A549 (cell line): ENCODE measurements around the gene LYPD3. TPM values are rescaled to one million over a fixed set of nuclear protein-coding genes. Genes with fewer than 3 reads are reported as not detected.

ENCODE experiments used
- ATAC-seq, 2 experiments: fragments of 200-7000 bp in 1 of 2; fragments of >200 bp in 1 of 2; cut with Nextera tagmentation in 1 of 2; cut with Tn5 transposase in 1 of 2; 3 replicates each; pipeline versions ENCODE4 v1.8.0 to v1.9.1; 2018 to 2020; ENCODE audit warnings: mild to moderate bottlenecking in 1 of 2, moderate library complexity in 1 of 2
- CTCF ChIA-PET: fragments of 300-600 bp; sonication (Branson Sonifier 250); formaldehyde crosslinking; extraction: SDS; loops from one replicate; lab custom pipeline; 2021; ENCODE audit warnings: antibody characterized with exemption, inconsistent platforms; lab: Yijun Ruan, JAX
- POLR2A ChIA-PET: fragments of 350-600 bp; formaldehyde crosslinking; extraction: SDS; loops from one replicate; lab custom pipeline; 2021; ENCODE audit warnings: antibody characterized with exemption, inconsistent platforms; lab: Yijun Ruan, JAX
- DNase-seq, 2 experiments: peaks; one replicate each; pipeline versions ENCODE4 v3.0.0 to v3.0.0-alpha.2; 2011 to 2016; ENCODE audit warnings: low read depth in 1 of 2, low spot score in 1 of 2
- FAIRE-seq: peaks from 2 replicates; lab custom pipeline; 2011; peaks lifted over from hg19 to GRCh38; lab: Jason Lieb, UNC
- H3K27ac ChIP-seq, 2 experiments: fragments of >200 bp; sonication (Bioruptor Twin); formaldehyde crosslinking; 3 replicates each; pipeline ENCODE4 v1.5.1; 2016 to 2017
- H3K4me1 ChIP-seq: fragments of >200 bp; sonication (Bioruptor Twin); formaldehyde crosslinking; 3 replicates; pipeline ENCODE4 v1.6.1; 2016
- H3K4me2 ChIP-seq: fragments of >200 bp; sonication (Bioruptor Twin); formaldehyde crosslinking; 3 replicates; pipeline ENCODE4 v1.6.1; 2016
- H3K4me3 ChIP-seq: fragments of >200 bp; sonication (Bioruptor Twin); formaldehyde crosslinking; 3 replicates; pipeline ENCODE4 v1.5.1; 2016
- H3K9me3 ChIP-seq: fragments of >200 bp; sonication (Bioruptor Twin); formaldehyde crosslinking; 3 replicates; pipeline ENCODE4 v1.6.1; 2016
- CHD4 ChIP-seq: fragments of 200-600 bp; sonication (generic); IDR thresholded peaks from 2 replicates; pipeline ENCODE4 v1.6.1; 2016; ENCODE audit warnings: antibody characterized with exemption, mild to moderate bottlenecking, borderline replicate concordance
- E2F6 ChIP-seq: IDR thresholded peaks from 2 replicates; pipeline ENCODE4 v1.6.1; 2012; ENCODE audit warnings: low read depth, borderline replicate concordance
- ELK1 ChIP-seq: fragments of 150-350 bp; IDR thresholded peaks from 2 replicates; pipeline ENCODE4 v1.6.1; 2014; ENCODE audit warnings: low read depth, mild to moderate bottlenecking, low read length
- EP300 ChIP-seq, 2 experiments: fragments of >200 bp; sonication (Bioruptor Twin); formaldehyde crosslinking; IDR thresholded peaks; 2 replicates in 1 of 2; 3 replicates in 1 of 2; pipeline ENCODE4 v1.6.1; 2016 to 2017
- FOSL2 ChIP-seq, 2 experiments: fragments of 450-650 bp in 1 of 2; fragments of >200 bp in 1 of 2; sonication (Bioruptor Twin) in 1 of 2; formaldehyde crosslinking; IDR thresholded peaks; 2 replicates each; pipeline versions ENCODE4 v1.5.0 to v1.6.1; 2016 to 2020; ENCODE audit warnings: mild to moderate bottlenecking in 1 of 2, moderate library complexity in 1 of 2
- HDAC2 ChIP-seq: fragments of 200-600 bp; sonication (generic); IDR thresholded peaks from 2 replicates; pipeline ENCODE4 v1.6.1; 2016
- HMGXB4 ChIP-seq: fragments of 250-450 bp; sonication (Bioruptor Pico); IDR thresholded peaks from 2 replicates; pipeline ENCODE4 v1.5.0; 2021; ENCODE audit warnings: mild to moderate bottlenecking, moderate library complexity, borderline replicate concordance
- HOXB13 ChIP-seq: fragments of 250-450 bp; sonication (Bioruptor Pico); IDR thresholded peaks from 2 replicates; pipeline ENCODE4 v1.5.0; 2020; ENCODE audit warnings: low read depth, mild to moderate bottlenecking, moderate library complexity
- NPAS2 ChIP-seq: fragments of 250-450 bp; sonication (Bioruptor Pico); IDR thresholded peaks from 2 replicates; pipeline ENCODE4 v1.8.0; 2022; ENCODE audit warnings: mild to moderate bottlenecking, moderate library complexity, borderline replicate concordance
- PHF8 ChIP-seq: fragments of 200-600 bp; sonication (generic); IDR thresholded peaks from 2 replicates; pipeline ENCODE4 v1.6.1; 2016; ENCODE audit warnings: low read depth, mild to moderate bottlenecking, antibody characterized with exemption, moderate library complexity, borderline replicate concordance
- POLR2A ChIP-seq: IDR thresholded peaks from 2 replicates; pipeline ENCODE4 v1.6.1; 2012; ENCODE audit warnings: mild to moderate bottlenecking, low read length
- RAD21 ChIP-seq, 2 experiments: fragments of >200 bp in 1 of 2; sonication (Bioruptor Twin) in 1 of 2; formaldehyde crosslinking in 1 of 2; IDR thresholded peaks in 1 of 2; conservative IDR thresholded peaks in 1 of 2; 2 replicates in 1 of 2; 3 replicates in 1 of 2; pipeline ENCODE4 v1.6.1; 2012 to 2018; ENCODE audit warnings: inconsistent platforms in 1 of 2
- RARB ChIP-seq: fragments of 250-450 bp; sonication (Bioruptor Pico); IDR thresholded peaks from 2 replicates; pipeline ENCODE4 v1.8.0; 2021; ENCODE audit warnings: mild to moderate bottlenecking, moderate library complexity
- RCOR1 ChIP-seq: fragments of 150-350 bp; IDR thresholded peaks from 2 replicates; pipeline ENCODE4 v1.6.1; 2014; ENCODE audit warnings: antibody characterized with exemption, low read length, low read depth
- RNF2 ChIP-seq: fragments of 200-600 bp; sonication (generic); IDR thresholded peaks from 2 replicates; pipeline ENCODE4 v1.6.1; 2016; ENCODE audit warnings: low read depth, mild to moderate bottlenecking, antibody characterized with exemption, moderate library complexity, borderline replicate concordance
- SMC3 ChIP-seq: fragments of >200 bp; sonication (Bioruptor Twin); formaldehyde crosslinking; IDR thresholded peaks from 3 replicates; pipeline ENCODE4 v1.6.1; 2018; ENCODE audit warnings: inconsistent platforms
- SREBF2 ChIP-seq: fragments of 450-650 bp; IDR thresholded peaks from 2 replicates; pipeline ENCODE4 v1.6.1; 2014; ENCODE audit warnings: mild to moderate bottlenecking, moderate library complexity
- USF2 ChIP-seq: fragments of 450-650 bp; IDR thresholded peaks from 2 replicates; pipeline ENCODE4 v1.6.1; 2014; ENCODE audit warnings: antibody characterized with exemption
- ZC3H11A ChIP-seq: fragments of 450-650 bp; IDR thresholded peaks from 2 replicates; pipeline ENCODE4 v1.6.1; 2014; ENCODE audit warnings: antibody characterized with exemption, mild to moderate bottlenecking
- WGBS: methylation state at CpG from one replicate; pipeline ENCODE4 v1.1.6; 2017; ENCODE audit errors: missing lambda C conversion rate; 5-methylcytosine and 5-hydroxymethylcytosine counted together
- polyA plus RNA-seq, 4 experiments: library from polyadenylated mRNA; depleted of rRNA in 3 of 4; stranded (reverse); fragments of >200 nt; fragmentation: RNase III in 1 of 4; extraction: RNeasy Plus Mini Kit Qiagen cat#74134 plus additional on column Dnase treatment in 1 of 4; gene quantifications; 2 replicates in 3 of 4; 3 replicates in 1 of 4; pipeline ENCODE4 v1.2.3, GENCODE V29; 2011 to 2017

Gene LYPD3
- polyA plus RNA-seq, 2 of the 4 experiments (the other 2 are of a cell fraction), result 0.27 to 0.43 TPM

GRCh38 chr19:43474487-43474886 is 9.1 kb upstream of the LYPD3 start:
- no peak for FAIRE-seq
- POLR2A ChIA-PET, result interaction anchor here (0.5 to 2.0 kb wide), 5 partner anchors 11 to 1095 kb away, joined by 3 to 17 read pairs (median 4); partner anchors contain the start of gene ZNF575
- no peak for ATAC-seq
- Histone ChIP-seq H3K4me2 (peak overlapping the region; percentile 72), H3K27ac (peak overlapping the region; percentile 46 to 82; a peak in 4 of 6 replicates)
- 86% methylated on average over 4 of the region's 4 CpGs for WGBS
- TF ChIP-seq HDAC2 (no peak), ZC3H11A (no peak), NPAS2 (CRISPR knock-in tag) (no peak), RNF2 (no peak), ELK1 (no peak), RCOR1 (no peak), PHF8 (no peak), HMGXB4 (no peak), USF2 (no peak), E2F6 (no peak), POLR2A (no peak), SMC3 (no peak), FOSL2 (IDR thresholded peaks at IDR 0.05) (no peak), FOSL2 (CRISPR knock-in tag; IDR thresholded peaks at IDR 0.05) (no peak), CHD4 (no peak), EP300 (IDR thresholded peaks at IDR 0.05) (no peak), SREBF2 (no peak), RARB (no peak)
- TF ChIP-seq, all 56 proteins: peak for 0
- no peak for DNase-seq
- H3K4me1 ChIP-seq, result 0 out of 3 replicates have a peak, but pooled peaks cover 4% of the 10 kb centered on the region
- H3K4me3 ChIP-seq, result peak overlapping the region; percentile 34
- CTCF ChIA-PET, result interaction anchor here (0.6 to 4.0 kb wide), 11 partner anchors 10 to 1023 kb away, joined by 3 to 36 read pairs (median 4); partner anchors contain the start of gene LYPD3
- H3K9me3 ChIP-seq, result no peaks in the 10 kb centered on the region

GRCh38 chr19:43471091-43471490 is 5.7 kb upstream of the LYPD3 start:
- DNase-seq (no peak), FAIRE-seq (no peak), ATAC-seq (no peak)
- WGBS, result 86% methylated on average over 5 of the region's 5 CpGs
- no peaks in the 10 kb centered on the region for H3K9me3 ChIP-seq
- no peak overlapping the region for H3K27ac ChIP-seq
- no peak overlapping the region for H3K4me2 ChIP-seq
- TF ChIP-seq HOXB13 (CRISPR knock-in tag) (no peak), RAD21 (conservative IDR thresholded peaks at IDR 0.05 in 1 of 2, IDR thresholded peaks at IDR 0.05 in 1 of 2) (no peak)
- ChIA-PET POLR2A (interaction anchor here (0.6 kb wide), 1 partner anchor 1434 kb away, joined by 3 read pairs; no protein-coding TSS in a partner anchor), CTCF (interaction anchor here (2.6 kb wide), 1 partner anchor 24 kb away, joined by 10 read pairs; no protein-coding TSS in a partner anchor)
- peaks cover 14% of the 10 kb centered on the region; the same call in 2 of the 3 replicates for H3K4me1 ChIP-seq
- H3K4me3 ChIP-seq, result no peak overlapping the region
